ENCODE measurements around the gene NRG3. TPM values are rescaled to one million over a fixed set of nuclear protein-coding genes. Genes with fewer than 3 reads are reported as not detected.

The NRG3 gene
- total RNA-seq, 6 experiments from 2014 or later: 0.34 to 0.99 (median 0.75) TPM

GRCh38 chr10:82685087-82685486 is 810.1 kb downstream of the NRG3 start:
- no peaks in the 10 kb centered on the region for H3K27me3 ChIP-seq
- WGBS (ENCODE audit: insufficient coverage, low coverage, low lambda C conversion rate, missing lambda C conversion rate): 29% methylated on average over 2 of the region's 2 CpGs
- H3K27ac ChIP-seq: no peak overlapping the region
- ATAC-seq (no peak), DNase-seq (no peak)
- H3K36me3 ChIP-seq: no peaks in the 10 kb centered on the region
- H3K9me3 ChIP-seq: no peaks in the 10 kb centered on the region
- H3K4me3 ChIP-seq: no peak overlapping the region
- intact Hi-C loops (cut with DNase I): no loop called here
- H3K4me1 ChIP-seq: no peaks in the 10 kb centered on the region
- TF ChIP-seq CTCF (IDR thresholded peaks at IDR 0.05) (no peak), POLR2A (IDR thresholded peaks at IDR 0.05) (no peak)

- H3K36me3 ChIP-seq: no peaks in the 10 kb centered on the region
- WGBS (ENCODE audit: insufficient coverage, low coverage, low lambda C conversion rate, missing lambda C conversion rate): 65% methylated on average over 2 of the region's 2 CpGs
- H3K4me3 ChIP-seq: no peak overlapping the region
- peak in 1 of 3 donors; percentile 38 for DNase-seq
- no peaks in the 10 kb centered on the region for H3K27me3 ChIP-seq
- intact Hi-C loops (cut with DNase I): no loop called here
- no peaks in the 10 kb centered on the region for H3K9me3 ChIP-seq
- ATAC-seq: peak in 1 of 4 donors; percentile 93
- H3K4me1 ChIP-seq: no peaks in the 10 kb centered on the region
- TF ChIP-seq CTCF (IDR thresholded peaks at IDR 0.05) (no peak), POLR2A (IDR thresholded peaks at IDR 0.05) (no peak)
- H3K27ac ChIP-seq: no peak overlapping the region
Observed at GRCh38 chr10:82691211-82691610, 816.2 kb downstream of the NRG3 start.

- H3K4me1 ChIP-seq: no peaks in the 10 kb centered on the region
- no peaks in the 10 kb centered on the region for H3K36me3 ChIP-seq
- intact Hi-C loops (cut with DNase I): no loop called here
- DNase-seq (no peak), ATAC-seq (no peak)
- H3K27me3 ChIP-seq: no peaks in the 10 kb centered on the region
- no peak for TF ChIP-seq POLR2A (IDR thresholded peaks at IDR 0.05)
- no peak overlapping the region for H3K27ac ChIP-seq
- H3K4me3 ChIP-seq: no peak overlapping the region
- no CpG with 5 or more reads among the region's 4 CpGs for WGBS (ENCODE audit: insufficient coverage, low coverage, low lambda C conversion rate, missing lambda C conversion rate)
- no peaks in the 10 kb centered on the region for H3K9me3 ChIP-seq
Observed at GRCh38 chr10:82692458-82692857, 817.5 kb downstream of the NRG3 start.

GRCh38 chr10:82721831-82722230 is 846.8 kb downstream of the NRG3 start:
- 56% methylated on average over 1 of the region's 1 CpG for WGBS (ENCODE audit: insufficient coverage, low coverage, low lambda C conversion rate, missing lambda C conversion rate)
- Histone ChIP-seq H3K27me3 (no peaks in the 10 kb centered on the region), H3K27ac (no peak overlapping the region), H3K36me3 (no peaks in the 10 kb centered on the region), H3K9me3 (no peaks in the 10 kb centered on the region), H3K4me3 (no peak overlapping the region), H3K4me1 (no peaks in the 10 kb centered on the region)
- TF ChIP-seq POLR2A (IDR thresholded peaks at IDR 0.05) (no peak), CTCF (IDR thresholded peaks at IDR 0.05) (no peak)
- intact Hi-C loops (cut with DNase I): no loop called here
- ATAC-seq: no peak
- no peak for DNase-seq

GRCh38 chr10:82722273-82722672 is 847.3 kb downstream of the NRG3 start:
- H3K9me3 ChIP-seq: no peaks in the 10 kb centered on the region
- ATAC-seq (no peak), DNase-seq (no peak)
- no peak for TF ChIP-seq POLR2A (IDR thresholded peaks at IDR 0.05)
- intact Hi-C loops (cut with DNase I): no loop called here
- H3K27me3 ChIP-seq: no peaks in the 10 kb centered on the region
- no peaks in the 10 kb centered on the region for H3K36me3 ChIP-seq
- no peak overlapping the region for H3K4me3 ChIP-seq
- no peak overlapping the region for H3K27ac ChIP-seq
- 85% methylated on average over 2 of the region's 2 CpGs for WGBS (ENCODE audit: insufficient coverage, low coverage, low lambda C conversion rate, missing lambda C conversion rate)
- H3K4me1 ChIP-seq: no peaks in the 10 kb centered on the region

GRCh38 chr10:82736305-82736704 is 861.3 kb downstream of the NRG3 start:
- Histone ChIP-seq H3K27ac (no peak overlapping the region), H3K4me3 (no peak overlapping the region), H3K4me1 (no peaks in the 10 kb centered on the region), H3K27me3 (no peaks in the 10 kb centered on the region), H3K36me3 (no peaks in the 10 kb centered on the region), H3K9me3 (no peaks in the 10 kb centered on the region)
- DNase-seq: no peak
- ATAC-seq: no peak
- WGBS (ENCODE audit: insufficient coverage, low coverage, low lambda C conversion rate, missing lambda C conversion rate): 0% methylated on average over 1 of the region's 1 CpG
- no peak for TF ChIP-seq POLR2A (IDR thresholded peaks at IDR 0.05)
- no peak for TF ChIP-seq CTCF (IDR thresholded peaks at IDR 0.05)
- intact Hi-C loops (cut with DNase I): no loop called here
